Middle frontal gyrus (tissue), 1 donor: Measurements from ENCODE around the gene DOK4.

Experiments
- DNase-seq: peaks from one replicate; pipeline ENCODE4 v3.0.0-alpha.2; 2015; ENCODE audit warnings: low spot score; ENCODE audit errors: extremely low spot score

DOK4 gene

GRCh38 chr16:57485916-57486857, at the start of gene DOK4:
Gene DOK4 (minus strand): TSS chr16:57486493. CDS start chr16:57479507, 6,986 bp downstream.
- DNase-seq, result peak; percentile 27

GRCh38 chr16:57535680-57536305, 49.5 kb upstream of the DOK4 start:
- peak; percentile 55 for DNase-seq

- DNase-seq, result no peak
These were observed 48.8 kb upstream of the DOK4 start for GRCh38 chr16:57534881-57535658.

GRCh38 chr16:57534337-57534880, 48.1 kb upstream of the DOK4 start:
- no peak for DNase-seq

DNA sequence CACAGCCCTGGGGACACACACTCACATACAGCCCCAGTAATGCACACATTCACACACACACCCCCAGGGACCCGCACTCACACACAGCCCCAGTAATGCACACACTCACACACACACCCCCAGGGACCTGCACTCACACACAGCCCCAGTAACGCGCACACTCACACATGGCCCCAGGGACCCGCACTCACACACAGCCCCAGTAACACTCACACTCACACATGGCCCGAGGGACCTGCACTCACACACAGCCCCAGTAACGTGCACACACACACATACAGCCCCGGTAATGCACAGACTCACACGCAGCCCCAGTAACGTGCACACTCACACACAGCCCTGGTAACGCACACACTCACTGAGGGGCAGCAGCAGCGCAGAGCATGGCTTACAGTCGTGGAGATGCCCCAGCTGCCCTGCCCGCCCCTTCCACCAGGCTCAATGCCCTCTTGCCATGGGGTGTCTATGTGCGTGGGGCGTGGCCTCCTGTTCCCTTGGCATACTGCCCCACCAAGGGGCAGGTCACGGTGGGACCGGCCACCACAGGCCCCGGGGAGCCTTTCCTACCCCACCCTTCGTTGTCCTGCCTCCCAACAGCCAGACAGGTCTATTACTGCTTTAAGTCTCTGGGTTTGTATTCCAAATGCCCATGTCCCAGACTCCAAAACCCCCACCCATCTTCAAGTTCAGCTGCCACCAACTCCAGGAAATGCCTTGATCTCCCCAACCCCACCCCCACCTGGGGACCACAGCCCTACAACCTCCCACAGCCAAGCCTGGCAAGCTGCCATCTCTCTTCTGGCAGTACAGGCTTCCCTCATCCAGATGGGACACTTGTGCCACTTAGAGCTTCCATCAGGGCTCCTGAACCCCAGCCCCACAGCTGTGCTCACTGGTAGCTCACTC, 47.4 kb upstream of the DOK4 start:
- DNase-seq, result no peak

GRCh38 chr16:57532266-57532625, 46.0 kb upstream of the DOK4 start:
- no peak for DNase-seq

DNA sequence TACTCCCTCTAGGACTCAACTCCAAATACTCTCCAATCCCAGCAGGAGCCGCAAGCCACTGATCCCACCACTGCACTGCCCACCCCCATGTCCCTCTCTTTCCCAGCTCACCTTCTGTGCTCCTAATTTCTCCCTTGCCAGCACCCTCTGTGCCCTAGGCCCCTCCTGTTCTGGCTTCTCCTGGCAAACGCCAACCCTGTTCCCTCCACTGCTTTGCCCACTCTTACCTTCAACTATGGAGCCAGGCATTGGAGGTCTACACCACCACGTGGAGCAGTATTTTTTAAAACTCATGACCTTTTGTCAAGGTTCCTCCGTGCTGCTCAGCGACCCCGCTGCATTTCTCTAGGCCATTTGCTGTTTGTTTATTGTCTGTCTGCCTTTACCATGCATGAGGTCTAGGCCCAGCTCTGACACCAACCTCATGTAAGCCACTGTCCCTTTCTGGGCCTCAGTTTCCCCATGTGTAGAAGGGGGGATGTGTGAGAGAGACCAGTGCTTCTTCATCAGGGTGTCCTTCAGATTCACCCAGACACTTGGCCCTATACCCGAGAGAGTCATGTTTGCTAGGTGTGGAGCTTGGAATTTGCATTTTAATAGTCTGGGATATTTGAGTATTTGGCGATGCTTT, 45.5 kb upstream of the DOK4 start:
- no peak for DNase-seq

DNA sequence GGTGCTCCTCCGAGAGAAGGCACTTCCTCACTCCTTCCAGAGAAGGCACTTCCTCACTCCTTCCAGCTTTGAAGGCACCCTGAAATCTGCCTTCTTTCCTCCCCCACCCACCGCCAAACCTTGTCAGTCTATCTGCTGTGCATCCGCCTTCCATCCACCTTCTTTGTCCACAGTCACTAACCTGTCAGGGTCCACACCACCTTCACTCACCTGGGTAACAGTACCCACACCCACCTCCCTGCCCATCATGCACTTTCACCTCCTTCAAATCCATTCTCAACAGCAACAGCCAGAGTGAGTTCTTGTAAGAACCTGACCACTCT, 44.9 kb upstream of the DOK4 start:
- DNase-seq, result no peak

DNA sequence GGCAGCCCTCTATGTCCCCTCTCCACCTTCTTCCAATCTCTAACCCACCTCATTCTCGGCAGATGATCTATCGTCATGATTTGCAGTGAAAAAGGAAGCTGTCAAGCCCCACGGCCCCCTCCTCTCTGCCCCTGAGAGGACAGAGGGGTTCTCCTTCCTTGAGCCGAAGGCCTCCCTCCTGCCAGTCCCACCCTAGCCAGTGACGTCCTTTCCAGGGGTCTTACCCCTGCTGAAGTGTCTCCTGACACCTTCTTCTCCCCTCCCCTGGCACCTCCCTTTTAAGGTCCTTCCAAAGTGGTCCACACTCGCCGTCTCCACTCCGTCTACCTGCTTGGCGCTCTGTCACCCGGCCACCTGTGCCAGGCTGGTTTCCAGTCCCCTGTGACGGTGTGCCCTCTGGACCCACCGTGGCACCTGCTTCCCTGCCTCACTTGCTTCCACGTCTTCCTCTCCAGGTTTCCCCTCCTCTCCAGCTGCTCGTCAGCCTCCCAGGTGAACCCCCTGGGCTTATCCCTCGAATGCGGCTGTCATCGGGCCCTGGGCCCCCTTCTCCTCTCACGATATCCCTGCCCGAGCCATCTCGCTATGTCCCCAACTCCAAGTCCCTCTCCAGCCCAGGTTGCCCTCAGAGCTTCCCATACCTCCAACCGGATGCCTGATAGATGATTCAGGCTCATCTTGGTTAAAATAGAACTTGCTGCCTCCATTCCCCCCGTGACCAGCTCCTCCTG, 44.4 kb upstream of the DOK4 start:
- no peak for DNase-seq

- no peak for DNase-seq
These were observed 43.8 kb upstream of the DOK4 start for GRCh38 chr16:57530104-57530521.

GRCh38 chr16:57529391-57530103, 43.3 kb upstream of the DOK4 start:
- no peak for DNase-seq

GRCh38 chr16:57528499-57529390, 42.5 kb upstream of the DOK4 start:
- no peak for DNase-seq

DNA sequence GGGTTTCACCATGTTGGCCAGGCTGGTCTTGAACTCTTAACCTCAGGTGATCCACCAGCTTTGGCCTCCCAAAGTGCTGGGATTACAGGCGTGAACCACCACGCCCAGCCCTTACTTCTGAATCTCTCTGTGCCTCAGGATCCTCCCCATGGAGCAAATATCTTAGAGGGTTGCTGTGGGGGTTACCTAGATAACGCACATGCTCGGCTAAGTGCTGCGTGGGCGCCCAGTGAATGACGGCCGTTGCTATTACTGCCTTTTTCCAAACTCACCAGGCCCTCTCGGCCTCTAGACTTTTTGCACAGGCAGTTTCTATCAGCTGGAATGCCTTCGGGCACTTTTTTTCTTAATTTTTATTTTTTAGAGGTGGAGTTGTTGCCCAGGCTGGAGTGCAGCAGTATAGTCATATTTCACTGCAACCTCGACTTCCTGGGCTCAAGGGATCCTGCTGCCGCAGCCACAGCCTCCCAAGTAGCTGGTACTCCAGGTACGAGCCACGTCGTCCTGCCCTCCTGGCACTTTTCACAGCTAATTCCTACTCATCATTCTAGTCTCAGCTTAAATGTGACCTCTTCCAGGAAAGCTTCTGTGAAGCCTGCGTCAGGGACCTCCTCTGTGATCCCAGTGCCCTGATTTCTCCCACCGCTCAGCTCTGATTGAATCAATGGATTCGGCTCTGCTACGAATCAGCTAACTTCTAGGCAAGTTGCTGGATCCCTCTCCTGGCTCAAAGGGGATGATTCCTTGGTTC, 41.5 kb upstream of the DOK4 start:
- DNase-seq, result no peak

GRCh38 chr16:57527027-57527426, 40.7 kb upstream of the DOK4 start:
- no peak for DNase-seq

DNA sequence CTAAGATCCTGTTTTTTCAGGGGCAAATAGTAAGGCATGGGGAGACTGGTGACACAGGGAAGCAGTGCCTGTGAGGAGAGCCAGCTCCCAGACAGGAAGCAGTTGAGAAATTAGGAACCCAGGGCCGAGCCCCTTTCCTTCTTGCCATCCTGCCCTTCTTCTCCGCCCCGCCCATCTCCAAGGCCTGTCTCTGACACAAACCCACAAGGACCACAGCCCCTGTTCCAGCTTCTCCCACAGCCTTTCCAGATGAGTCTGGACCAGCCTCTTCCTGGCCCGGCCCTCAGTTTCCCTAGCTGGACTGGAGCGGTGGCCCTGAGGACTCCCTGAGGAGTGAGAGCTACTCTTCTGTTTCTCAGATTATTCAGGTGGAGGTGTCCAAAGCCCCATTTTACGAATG, 40.2 kb upstream of the DOK4 start:
- DNase-seq, result no peak

DNA sequence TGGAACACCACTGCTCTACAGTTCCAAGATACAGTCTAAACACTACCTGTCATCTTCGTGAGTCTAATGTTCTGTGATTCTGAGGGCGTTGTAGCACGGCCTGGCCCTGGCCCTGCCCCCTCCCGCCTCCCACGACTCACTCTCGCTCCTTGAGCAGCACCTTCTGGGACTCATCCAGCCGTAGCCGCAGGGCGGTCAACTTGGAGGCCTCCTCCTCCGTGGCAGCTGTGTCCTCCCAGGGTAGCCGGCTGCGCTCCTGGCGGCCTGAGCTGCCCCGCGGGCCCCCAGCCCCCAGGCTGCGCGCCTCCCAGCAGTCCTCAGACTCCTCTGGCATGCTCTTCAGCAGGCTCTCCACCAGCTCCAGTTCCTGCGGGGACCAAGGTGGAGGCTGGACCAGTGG, 39.5 kb upstream of the DOK4 start:
- DNase-seq, result no peak

- no peak for DNase-seq
These were observed 36.7 kb upstream of the DOK4 start for GRCh38 chr16:57522960-57523359.
